Activated T-cell treated with anti-CD3 and anti-CD28 coated beads for 48 hours (primary cell): ENCODE data around the gene PLB1.
A peak's percentile ranks its signal among the peaks of the same experiment; 100 is the strongest.

Experiments used
- DNase-seq: peaks from one replicate; pipeline ENCODE4 v3.0.0-alpha.2; 2020; ENCODE audit warnings: low read depth

PLB1 gene

DNA sequence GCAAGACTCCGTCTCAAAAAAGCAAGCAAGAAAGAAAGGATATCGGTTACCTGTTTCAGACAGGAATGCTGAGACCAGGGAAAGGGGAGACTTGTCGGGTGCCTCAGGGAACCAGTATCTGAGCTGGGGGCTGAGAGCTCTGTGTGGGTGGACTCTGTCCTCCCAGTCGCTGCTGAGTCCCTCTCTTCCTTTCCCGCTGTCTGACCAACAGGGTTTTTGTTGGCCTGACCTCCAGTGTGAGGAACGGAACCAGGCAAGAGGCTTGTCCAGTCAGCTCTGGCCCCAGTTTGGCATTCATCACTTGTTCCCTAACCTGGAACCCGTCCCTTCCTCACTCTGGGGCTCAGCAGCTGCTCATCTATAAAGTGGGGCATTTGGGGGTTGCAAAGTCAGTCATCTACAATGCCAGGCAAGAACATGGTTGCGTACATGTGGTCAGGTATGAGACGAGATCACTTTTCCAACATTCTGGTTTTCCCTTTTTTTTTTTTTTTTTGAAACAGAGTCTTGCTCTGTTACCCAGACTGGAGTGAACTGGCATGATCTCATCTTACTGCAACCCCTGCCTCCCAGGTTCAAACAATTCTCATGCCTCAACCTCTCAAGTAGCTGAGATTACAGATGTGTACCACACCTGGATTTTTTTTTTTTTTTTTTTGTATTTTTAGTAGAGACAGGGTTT lies 116.4 kb downstream of the PLB1 start:
- no peak for DNase-seq

DNA sequence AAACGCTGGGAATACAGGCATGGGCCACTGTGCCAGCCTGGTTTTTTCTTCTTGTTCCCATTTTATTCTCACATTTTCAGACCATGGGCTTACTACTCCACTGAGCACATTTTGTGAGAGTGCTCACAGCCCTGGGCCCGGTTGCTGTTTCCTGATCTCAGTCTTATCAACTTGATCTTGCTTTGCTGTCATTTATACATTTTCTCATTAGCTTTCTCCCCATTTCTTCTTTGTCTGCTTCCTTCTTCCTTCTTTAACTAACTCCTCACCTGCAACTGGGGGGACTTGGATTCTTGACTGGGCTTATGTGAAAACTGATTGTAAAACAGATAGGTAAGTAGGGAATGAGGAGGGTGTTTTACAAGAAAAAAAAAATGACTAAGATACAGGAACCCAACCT lies 117.3 kb downstream of the PLB1 start:
- no peak for DNase-seq

DNA sequence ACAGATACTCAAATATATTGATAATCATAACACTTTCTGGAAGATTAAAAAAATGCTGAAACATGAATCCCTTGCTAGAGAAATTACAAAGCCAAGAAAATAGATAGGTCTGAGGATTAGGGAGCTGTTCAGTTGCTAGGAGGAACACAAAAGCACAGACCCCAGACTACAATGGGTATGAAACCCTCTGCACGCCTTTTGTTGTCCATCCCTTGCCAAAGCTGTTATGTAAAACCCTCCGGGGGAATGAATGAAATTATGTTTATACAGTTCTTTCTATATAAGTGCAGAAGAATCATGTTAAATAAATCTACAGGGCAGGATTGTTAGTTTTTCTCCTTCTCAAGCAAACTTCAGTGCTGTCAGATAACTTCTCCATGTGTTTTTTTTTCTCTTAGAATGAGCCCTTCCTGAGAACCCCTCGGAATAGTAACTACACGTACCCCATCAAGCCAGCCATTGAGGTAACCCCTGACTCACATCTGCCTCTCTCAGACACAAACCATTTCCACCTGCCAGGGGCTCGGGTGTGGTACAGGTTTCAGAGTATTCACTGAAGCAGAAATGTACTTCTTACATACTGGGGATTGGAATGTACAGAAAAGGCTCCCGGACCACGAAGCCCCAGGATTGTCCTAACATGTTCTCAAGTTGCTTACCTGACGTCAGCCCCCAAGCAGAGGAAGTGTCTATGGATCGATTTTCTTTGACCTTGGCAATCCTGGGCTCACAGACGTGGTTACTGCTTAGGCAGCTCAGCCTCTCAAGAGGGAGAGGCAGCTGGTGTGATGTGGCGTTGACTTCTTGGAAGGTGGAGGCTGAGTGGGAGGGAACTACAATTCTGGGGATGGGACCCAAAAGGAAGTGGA lies 118.0 kb downstream of the PLB1 start:
- peak; percentile 30 for DNase-seq

DNA sequence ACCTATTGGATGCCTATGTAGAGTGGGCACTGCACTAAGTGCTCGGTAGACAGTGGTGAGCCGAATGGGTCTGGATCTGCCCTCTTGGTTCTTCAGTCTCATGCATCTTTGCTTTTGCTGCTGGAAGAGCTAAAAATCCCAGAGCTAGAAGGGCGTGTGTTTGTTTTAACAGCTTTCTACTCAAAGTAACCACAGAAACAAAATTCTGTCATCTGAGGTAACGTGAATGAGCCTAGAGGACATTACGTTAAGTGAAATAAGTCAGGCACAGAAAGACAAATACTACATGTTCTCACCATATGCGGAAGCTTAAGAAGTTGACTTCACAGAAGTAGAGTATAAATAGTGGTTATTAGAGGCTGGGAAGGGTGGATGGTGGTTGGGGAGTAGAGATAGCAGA lies 119.8 kb downstream of the PLB1 start:
- no peak for DNase-seq

DNA sequence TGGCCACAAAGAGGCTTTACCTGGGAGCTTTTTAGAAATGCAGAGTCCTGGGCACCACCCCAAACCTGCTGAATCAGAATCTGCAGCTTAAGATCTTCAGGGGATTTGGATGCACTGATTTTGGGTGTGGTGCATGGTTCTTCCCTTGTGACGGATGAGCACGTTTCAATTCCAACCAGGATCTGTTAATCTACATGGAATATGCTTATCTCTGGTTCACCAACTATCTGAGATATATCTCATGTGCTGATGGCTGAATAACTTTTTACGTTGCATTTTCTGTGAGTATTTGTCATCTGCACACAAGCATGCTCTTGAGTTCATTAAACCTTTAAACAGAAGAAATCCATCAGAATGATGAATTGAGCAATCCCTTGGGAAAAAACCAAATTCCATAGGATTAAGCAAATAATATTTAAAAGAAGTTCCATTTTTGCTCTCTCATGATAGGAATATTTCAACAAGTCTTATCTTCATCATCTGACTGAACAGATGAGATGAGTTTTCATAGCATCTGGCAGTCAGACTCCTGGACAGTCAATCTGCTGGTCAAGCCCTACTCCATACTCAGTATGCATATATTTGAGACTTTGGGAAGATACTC lies 120.6 kb downstream of the PLB1 start:
- no peak for DNase-seq

DNA sequence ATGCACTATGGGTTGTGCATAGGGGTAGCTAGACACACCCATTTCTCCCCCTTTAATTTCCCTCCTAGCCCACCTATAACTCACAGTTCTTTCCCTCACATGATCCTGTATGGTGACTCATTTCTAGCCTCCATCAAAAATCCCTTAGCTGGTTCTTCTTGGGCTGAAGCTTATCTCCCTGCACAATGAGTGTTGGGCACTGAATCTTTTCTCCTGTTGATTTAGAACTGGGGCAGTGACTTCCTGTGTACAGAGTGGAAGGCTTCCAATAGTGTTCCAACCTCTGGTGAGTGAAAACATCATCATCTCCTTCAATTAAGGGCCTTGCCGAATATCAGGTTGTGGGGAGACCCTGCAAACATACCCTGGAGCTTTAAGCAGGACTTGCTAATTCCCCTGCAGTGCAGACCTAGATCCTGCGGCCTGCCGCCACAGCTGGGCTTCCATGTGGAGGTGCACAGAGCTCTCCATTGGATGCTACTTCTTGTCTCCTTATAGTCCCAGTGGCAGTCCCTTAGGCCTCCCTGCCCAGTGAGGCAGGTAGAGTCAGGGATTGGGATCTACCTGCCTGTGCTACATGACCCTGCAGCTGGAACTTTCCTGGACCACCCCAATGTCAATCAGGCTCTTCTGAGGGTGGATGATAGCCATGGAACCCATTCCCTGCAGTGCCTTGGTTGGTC lies 121.8 kb downstream of the PLB1 start:
- no peak for DNase-seq

DNA sequence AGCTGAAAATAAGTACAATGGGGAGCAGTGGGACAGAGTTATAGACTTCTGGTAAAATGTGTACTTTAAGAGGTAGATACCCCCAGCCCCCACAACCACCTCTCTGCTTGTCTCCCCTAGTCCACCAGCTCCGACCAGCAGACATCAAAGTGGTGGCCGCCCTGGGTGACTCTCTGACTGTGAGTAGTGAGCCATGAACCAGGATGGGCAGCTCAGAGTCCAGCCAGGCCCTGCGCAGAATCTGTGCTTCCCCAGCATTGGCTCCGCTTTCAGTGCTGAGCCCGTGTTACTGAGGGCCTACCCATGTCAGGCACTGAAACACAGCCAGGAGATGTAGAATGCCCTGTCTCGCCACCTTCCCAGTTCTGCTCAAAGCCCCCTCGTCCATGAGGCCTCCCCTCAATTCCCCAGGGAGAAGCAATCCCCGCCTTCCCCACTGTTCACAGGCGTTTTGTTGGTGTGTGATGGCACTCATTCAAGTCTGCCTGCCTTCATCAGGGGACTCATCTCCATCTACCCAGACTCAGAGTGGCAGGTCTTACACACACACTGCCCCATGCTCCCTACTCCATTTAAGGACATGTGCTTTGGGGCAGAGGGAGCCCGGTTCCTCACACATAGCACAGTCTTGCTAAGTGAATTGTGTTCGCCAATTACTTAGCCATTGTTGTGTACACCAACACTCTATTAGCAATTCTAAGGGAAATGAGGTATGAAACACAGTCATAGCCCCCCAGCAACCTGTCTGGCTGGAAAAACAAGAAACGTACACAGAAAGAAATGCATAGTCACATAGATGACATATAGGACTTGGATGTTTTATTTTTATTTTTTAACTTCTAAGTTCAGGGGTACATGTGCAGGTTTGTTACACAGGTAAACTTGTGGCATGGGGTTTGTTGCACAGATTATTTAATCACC lies 122.6 kb downstream of the PLB1 start:
- DNase-seq: no peak

DNA sequence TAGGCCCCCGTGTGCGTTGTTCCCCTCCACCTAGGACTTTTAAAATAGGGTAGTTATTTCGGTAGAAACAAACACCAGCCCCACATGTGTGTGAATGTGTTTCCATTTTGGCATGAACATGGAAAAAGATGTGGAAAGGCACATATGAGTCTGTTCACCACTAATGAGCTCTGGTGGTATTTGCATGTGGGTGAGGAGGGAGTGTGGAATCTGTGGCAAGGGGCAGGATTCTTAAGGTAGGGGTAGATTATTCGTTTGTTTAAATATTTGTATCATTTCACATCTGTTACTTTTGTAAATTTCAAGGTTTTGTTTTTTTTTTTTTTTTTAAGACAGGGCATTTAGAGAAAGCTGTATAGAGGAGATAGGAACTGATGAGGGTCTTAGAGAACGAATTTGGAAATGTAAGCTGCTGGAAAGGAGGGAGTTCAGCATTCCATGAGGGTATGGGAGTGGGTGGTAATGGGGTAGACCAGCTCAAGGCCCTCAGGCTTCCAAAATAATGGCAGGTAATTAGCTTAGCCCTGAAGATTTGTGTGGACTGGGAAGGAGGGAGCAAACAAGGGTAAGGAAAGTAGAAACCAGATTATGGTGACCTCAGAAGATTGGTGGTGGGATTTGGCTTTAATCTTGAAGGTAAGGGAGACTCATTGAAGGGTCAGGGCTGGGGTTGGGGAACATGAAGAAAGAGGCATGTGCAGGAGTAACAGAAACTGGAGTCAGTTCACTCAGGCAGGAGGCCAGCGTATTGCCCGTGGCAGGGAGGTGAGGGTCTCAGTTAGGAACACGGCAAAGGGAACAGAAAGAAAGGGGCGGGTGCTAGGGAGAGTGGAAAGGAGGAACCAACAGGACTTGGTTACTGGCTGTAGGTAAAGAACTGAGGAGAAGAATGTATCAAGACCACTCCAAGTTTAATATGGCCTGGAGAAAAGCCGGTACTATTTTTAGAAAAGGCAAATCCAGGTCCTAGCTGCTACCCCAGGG lies 123.6 kb downstream of the PLB1 start:
- no peak for DNase-seq

DNA sequence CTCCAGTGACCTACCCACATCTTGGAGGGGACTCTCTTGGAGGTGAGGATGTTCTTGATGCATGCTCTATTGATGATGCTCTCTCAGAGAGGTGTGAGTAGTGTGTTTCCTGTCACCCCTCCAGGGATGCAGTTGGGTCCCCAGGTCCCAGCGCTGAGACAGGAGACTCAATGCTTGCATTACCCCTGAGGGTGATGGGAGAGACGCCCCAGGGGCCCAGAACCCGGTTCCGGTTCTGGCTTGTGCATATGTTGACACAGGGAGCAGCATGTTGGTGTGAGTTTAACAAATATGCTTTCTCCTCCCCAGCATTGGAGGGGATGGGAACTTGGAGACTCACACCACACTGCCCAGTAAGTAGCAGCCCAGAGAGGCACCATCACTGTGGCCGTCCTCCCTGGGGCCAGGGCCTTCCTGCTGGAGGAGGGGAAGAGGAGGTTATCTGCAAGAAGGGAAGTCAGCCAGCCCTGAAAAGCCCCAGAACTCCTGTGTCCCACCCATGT lies 124.5 kb downstream of the PLB1 start:
- DNase-seq: no peak

DNA sequence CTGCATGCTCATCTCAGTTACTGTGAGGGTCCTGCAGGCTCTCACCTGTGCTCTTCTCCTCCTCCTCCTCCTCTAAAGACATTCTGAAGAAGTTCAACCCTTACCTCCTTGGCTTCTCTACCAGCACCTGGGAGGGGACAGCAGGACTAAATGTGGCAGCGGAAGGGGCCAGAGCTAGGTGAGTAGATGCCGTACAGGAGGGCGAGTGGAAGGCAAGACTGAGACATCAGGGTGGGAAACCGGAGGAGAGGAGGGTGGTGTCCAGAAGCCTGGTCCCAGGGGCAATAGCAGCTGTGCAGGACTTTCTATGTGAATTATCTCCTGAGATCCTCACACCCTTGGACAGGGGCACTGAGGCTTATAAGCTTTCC lies 124.9 kb downstream of the PLB1 start:
- DNase-seq: no peak

DNA sequence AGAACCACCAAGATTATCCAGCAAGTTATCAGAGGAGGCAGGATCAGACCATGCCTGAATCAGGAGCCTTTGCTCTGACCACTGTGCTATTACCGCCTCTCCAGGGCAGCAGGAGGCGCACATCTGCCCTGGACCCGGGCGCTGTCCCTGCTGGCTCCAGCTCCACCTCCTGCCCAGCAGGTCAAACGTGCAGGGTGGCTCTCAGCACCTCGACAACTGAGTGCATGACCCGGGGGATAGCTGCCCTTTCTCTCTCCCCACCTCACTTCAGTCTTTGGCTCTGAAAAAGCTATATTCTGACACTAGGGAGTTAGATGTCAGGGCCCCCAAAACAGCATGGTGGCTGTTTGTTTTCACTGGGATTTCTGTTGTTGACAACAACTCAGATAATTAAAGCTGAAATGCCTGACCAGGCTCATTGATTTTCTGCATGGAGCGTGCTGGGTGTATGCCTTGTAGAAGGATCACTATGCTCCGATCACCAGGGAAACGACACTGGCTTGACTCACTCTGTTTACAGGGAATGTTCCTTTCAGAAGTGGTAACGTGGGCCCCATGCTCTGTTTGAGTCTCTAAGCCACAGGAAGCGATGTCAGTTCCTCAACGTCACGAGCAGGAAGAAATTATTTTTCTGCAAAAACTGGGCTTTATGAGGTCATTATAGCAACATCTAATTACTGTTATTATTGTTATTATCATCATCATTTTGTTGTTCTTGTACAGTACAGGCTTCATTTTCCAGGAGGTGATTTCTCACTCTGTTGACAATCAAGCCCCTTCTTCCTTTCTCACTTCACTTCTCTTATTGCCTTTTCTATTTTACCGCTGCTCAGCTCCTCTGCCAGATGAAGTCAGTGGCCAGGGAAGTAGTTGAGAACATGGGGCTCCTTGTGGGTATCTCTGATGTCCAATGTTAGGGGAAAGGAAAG lies 125.6 kb downstream of the PLB1 start:
- DNase-seq: peak; percentile 34

DNA sequence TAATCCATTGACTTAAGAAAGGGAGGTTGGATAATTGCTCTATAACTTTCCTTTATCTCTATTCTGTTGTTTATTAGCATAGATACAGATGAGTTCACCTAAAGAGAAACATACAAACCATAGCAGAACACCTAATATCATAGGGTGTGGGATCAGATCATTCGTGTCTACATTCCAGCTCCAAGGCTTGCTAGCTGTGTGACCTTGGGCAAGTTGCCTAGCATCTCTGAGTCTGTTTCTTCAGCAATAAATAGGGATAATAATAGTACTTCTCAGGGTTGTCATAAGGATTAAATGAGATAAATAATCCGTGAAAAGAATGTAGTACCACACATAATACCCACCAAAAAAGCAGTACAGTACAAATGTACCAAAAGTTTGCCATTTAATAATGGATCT lies 126.2 kb downstream of the PLB1 start:
- DNase-seq: no peak

DNA sequence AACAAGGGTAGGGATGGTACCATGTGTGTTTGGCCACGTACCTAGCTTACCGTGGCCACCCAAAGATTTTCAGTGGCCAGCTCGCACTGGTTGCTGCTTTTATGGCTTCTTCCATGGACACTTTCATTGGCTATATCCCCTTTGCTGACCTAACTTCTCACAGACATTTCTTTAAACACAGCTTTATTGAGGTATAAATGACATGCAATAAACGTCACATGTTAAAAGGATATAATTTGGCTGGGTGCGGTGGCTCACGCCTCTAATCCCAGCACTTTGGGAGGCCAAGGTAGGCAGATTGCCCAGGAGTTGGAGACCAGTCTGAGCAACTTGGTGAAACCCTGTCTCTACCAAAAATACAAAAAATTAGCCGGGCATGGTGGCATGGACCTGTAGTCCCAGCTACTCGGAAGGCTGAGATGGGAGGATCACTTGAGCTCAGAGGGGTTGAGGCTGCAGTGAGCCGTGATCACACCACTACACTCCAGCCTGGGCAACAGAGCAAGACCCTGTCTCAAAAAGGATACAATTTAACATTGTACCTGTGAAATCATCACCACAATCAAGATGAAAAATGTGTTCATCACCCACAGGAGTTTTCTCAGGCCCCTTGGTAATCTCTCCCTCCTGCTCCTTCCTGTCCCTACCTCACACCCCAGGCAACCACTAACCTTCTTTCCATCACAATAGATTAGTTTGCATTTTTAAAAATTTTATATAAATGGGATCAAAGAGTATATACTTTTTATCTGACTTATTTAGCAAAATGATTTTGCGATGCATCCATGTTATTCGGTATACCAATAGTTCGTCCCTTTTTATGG lies 127.9 kb downstream of the PLB1 start:
- DNase-seq: no peak

DNA sequence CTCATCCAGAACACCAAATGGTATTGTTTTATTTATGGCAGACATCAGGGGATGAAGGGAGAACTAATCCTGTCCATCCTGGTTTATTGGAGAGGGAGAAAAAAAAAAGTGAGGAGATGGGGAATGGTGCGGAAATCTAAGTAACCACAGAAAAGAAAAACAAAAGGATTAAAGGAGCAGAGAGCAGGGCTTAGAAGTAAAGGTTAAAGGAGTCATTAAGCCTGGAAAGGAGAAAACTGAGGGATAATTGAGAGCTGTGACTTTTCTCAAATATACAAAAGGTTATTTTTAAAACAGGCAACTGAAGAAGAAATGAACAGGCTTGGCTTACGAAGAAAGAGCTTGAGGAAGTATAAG lies 128.6 kb downstream of the PLB1 start:
- DNase-seq: no peak

DNA sequence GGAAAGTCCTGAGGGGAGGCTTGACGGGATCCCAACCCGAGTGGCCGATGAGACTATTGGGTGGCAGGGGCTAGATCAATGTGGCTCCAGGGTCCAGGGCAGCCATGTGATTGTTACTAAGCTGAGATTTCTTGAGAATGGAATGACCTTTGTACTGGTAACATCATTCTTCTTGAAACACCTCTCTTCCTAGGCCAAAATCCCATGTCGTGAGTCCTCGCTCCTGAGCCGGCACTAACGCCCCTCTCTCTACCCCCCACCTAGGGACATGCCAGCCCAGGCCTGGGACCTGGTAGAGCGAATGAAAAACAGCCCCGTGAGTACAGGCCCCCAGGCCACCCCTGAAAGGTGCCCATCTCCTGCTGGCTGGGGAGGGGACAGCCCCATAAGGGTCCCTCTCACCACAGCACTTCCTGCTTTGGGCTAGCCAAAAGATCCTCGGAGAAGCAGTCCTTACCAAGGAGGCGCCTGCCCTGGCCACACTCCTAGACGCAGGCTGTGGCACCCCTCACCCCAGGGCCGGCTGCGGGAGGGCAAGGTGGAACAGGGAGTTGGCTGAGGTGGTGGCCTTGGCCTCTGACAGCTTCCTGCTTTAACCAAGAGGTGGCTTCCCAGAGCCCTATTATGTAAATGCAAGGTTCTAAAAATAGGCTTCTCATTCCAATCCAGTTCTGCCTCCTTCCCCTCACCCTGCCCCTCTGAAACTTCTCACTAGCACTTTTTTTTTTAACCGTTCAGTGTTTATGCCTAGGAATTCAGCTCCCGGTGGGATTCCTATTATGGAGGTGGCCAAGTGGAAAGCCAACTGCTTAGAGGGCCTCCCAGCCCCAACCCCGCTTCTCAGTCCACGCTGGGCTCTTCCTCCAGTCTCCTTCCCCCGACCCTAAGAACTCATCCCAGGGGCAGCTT lies 129.2 kb downstream of the PLB1 start:
- peak; percentile 56 for DNase-seq

DNA sequence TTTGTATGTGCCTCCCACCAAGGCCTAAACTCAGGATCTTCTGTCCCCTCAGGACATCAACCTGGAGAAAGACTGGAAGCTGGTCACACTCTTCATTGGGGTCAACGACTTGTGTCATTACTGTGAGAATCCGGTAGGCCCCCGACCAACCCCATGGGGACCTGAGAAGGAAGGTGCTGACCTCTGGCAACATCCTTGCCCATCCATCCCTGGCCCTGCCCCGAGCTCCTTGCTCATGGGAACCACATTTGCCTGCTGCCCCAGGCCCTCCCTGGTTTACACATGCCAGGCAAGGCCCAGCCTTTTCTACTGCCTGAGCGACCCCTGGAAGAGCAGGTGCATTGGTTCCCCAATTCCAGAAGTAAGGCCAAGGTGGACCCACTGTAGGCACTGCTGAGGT lies 130.5 kb downstream of the PLB1 start:
- DNase-seq: no peak

DNA sequence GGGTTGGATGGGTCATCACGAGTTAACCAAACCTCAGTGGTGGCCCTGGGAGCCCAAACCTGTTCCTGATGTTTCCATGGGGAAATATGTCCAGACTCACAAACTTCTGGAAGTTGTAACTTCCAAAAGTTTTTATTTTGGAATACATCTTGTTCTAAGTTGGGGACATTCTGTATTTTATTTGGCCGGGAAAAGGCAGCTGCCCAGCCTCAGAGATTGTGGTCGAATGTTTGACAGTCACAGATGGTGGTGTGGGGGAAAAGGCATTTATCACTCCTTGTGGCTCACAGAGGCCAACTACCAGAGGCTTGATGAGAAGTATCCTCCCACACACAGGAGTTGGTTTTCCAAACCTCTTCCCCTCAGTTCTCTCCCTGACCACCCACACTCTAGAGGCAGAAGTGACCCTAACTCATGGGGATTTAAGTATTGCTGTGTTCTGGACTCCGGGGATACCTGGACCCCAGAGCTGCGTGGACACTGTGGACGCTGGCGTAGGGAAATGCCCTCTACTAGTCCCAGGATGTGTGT lies 131.1 kb downstream of the PLB1 start:
- DNase-seq: no peak
